ENCODE results near the gene STXBP3.
A peak's percentile ranks its signal among the peaks of the same experiment; 100 is the strongest.

The STXBP3 gene

DNA sequence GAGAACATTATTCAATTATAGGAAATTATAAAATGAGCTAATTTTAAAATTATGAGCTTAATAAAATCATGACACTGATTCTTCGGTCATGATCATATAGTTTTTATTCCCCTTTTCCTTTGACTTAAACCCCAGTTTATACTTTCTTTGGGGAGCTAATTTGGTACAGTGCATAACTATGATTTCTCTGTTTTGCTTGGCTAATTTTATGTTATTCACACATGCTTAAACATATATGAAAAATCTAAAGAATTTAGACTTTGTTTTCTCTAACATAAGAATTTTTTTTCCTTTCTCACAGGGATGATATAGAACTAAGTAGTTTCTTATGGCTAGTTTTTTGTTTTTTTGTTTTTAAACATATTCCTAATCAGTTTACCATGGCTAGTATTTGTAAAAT is 52.5 kb downstream of the STXBP3 start:
- TF ChIP-seq, protein P1, sequence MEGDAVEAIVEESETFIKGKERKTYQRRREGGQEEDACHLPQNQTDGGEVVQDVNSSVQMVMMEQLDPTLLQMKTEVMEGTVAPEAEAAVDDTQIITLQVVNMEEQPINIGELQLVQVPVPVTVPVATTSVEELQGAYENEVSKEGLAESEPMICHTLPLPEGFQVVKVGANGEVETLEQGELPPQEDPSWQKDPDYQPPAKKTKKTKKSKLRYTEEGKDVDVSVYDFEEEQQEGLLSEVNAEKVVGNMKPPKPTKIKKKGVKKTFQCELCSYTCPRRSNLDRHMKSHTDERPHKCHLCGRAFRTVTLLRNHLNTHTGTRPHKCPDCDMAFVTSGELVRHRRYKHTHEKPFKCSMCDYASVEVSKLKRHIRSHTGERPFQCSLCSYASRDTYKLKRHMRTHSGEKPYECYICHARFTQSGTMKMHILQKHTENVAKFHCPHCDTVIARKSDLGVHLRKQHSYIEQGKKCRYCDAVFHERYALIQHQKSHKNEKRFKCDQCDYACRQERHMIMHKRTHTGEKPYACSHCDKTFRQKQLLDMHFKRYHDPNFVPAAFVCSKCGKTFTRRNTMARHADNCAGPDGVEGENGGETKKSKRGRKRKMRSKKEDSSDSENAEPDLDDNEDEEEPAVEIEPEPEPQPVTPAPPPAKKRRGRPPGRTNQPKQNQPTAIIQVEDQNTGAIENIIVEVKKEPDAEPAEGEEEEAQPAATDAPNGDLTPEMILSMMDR (IDR thresholded peaks at IDR 0.05; ENCODE audit: low read depth, low read length) = no peak
- no peak for DNase-seq (ENCODE audit: low read depth in 2 of 2)
- H3K4me3 ChIP-seq (replicated peaks in 1 of 2; ENCODE audit: low read depth in 2 of 2, low read length in 2 of 2) = no peak overlapping the region

GRCh38 chr1:108801101-108801500 is 54.6 kb downstream of the STXBP3 start:
- no peak overlapping the region for H3K4me3 ChIP-seq (replicated peaks in 1 of 2; ENCODE audit: low read depth in 2 of 2, low read length in 2 of 2)
- DNase-seq (ENCODE audit: low read depth in 2 of 2) = peak; percentile 37 to 50
- TF ChIP-seq, protein P1 (IDR thresholded peaks at IDR 0.05; ENCODE audit: low read depth, low read length) = no peak

GRCh38 chr1:108803548-108803947 is 57.1 kb downstream of the STXBP3 start:
- TF ChIP-seq, protein P1 (IDR thresholded peaks at IDR 0.05; ENCODE audit: low read depth, low read length) = no peak
- no peak for DNase-seq (ENCODE audit: low read depth in 2 of 2)
- no peak overlapping the region for H3K4me3 ChIP-seq (replicated peaks in 1 of 2; ENCODE audit: low read depth in 2 of 2, low read length in 2 of 2)

DNA sequence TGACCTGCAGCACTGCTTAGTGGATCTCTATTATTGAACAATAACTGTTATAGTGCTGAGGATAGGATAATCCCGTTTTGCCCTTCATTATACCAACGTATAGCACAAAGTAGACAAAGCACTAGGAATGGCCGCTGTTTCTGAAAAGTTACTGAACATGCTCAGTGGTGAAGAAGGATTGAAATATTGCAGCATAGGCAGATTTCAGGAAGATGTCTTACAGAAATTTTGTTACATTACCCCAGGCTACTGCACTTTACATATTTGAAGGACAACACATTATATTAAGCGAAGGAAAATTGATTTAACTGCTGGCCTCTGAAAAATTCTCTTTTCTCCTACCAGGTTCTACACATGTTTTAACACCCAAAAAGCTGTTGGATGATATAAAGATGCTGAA is 62.0 kb downstream of the STXBP3 start:
- no peak for DNase-seq (ENCODE audit: low read depth in 2 of 2)
- TF ChIP-seq, protein P1 (IDR thresholded peaks at IDR 0.05; ENCODE audit: low read depth, low read length) = no peak
- H3K4me3 ChIP-seq (replicated peaks in 1 of 2; ENCODE audit: low read depth in 2 of 2, low read length in 2 of 2) = no peak overlapping the region

- DNase-seq (ENCODE audit: low read depth in 2 of 2) = no peak
- TF ChIP-seq, protein P1 (IDR thresholded peaks at IDR 0.05; ENCODE audit: low read depth, low read length) = no peak
- H3K4me3 ChIP-seq (replicated peaks in 1 of 2; ENCODE audit: low read depth in 2 of 2, low read length in 2 of 2) = no peak overlapping the region
Measured at GRCh38 chr1:108811611-108812010, 65.1 kb downstream of the STXBP3 start.

- TF ChIP-seq, protein P1 (IDR thresholded peaks at IDR 0.05; ENCODE audit: low read depth, low read length) = no peak
- no peak overlapping the region for H3K4me3 ChIP-seq (replicated peaks in 1 of 2; ENCODE audit: low read depth in 2 of 2, low read length in 2 of 2)
- no peak for DNase-seq (ENCODE audit: low read depth in 2 of 2)
Measured at GRCh38 chr1:108813326-108813725, 66.9 kb downstream of the STXBP3 start.
